GM18867 (cell line): ENCODE data around the gene GPR42.
"Not testable (repeated sequence)": the region's sequence is repeated elsewhere in the genome, so short reads cannot be mapped to it uniquely, and the experiment has no call there.

Source experiments
- ATAC-seq: cut with Tn5 transposase; IDR thresholded peaks from one replicate; pipeline ENCODE4 v1.9.1; 2021; ENCODE audit warnings: mild to moderate bottlenecking, moderate library complexity; ENCODE audit not compliant: unreplicated experiment

Gene GPR42

DNA sequence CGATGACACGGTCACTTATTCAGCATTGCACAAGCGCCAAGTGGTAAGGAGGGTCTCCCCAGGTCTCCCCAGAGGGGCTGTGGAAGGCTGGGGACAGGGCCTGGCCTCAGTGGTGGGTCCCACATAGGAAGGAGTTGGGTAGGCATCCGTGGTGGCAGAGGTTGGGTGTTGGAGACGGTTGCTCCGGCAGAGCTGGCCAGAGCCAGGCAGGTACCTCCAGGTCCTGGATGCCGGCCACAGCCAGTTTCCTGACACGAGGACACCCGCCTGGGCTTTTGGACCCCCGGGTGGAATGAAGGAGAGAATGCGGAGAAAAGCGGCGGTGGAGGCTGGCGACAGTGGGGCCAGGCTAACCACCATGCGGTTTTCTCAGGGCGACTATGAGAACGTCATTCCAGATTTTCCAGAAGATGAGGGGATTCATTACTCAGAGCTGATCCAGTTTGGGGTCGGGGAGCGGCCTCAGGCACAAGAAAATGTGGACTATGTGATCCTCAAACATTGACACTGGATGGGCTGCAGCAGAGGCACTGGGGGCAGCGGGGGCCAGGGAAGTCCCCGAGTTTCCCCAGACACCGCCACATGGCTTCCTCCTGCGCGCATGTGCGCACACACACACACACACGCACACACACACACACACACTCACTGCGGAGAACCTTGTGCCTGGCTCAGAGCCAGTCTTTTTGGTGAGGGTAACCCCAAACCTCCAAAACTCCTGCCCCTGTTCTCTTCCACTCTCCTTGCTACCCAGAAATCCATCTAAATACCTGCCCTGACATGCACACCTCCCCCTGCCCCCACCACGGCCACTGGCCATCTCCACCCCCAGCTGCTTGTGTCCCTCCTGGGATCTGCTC is 24.4 kb upstream of the GPR42 start:
- no peak for ATAC-seq

DNA sequence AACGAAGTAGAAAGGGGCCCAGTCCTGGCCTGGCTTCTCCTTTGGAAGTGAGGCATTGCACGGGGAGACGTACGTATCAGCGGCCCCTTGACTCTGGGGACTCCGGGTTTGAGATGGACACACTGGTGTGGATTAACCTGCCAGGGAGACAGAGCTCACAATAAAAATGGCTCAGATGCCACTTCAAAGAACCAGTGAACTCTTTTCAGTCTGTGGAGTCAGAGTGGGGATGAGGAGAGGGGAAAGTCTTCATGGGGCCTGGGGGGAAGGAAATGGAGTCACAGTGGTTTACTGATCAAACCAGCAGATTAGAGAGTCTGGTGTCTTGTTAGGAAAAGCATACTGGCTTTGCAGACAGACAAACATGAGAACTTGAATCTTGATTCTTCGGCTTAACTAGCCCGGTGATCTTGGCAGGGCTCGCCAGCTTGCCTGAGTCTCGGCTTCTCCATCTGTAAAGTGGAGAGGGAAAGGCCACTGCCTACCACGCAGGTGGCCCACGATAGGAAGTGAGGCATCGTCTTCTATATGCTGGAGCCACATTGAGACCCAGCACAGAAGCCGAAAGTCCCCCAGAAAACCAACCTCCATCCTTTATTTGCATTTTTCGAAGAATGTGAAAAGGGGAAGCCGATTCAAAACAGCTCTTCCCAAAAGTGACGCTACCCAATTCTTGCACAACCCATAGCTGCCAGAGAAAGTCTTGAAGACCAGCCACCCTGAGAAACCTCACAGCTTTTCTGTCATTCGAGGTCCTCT is 23.5 kb upstream of the GPR42 start, which contains the start of gene FFAR1:
Gene FFAR1, plus strand, starts transcription at position 732 of the 759 bp plus-strand sequence. CDS start 3,650 bp downstream, outside the sequence.
- peak; percentile 57 for ATAC-seq

DNA sequence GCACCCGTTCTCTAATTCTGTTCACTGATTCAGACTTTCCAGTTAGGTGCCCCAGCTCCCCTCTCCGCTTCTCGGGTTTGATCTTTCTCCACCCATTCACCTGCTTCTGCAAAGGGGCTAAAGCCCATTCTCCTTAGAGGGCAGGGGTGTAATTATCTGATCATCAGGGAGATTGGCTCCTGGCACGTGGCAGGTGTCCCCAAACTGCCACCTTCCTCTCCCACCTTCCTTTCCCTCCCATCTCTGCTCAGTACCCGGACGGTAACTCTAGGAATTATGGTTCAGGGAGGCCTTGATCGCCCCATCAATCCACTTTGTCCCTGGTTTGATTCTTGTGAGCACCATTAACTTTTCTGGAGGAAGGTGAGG is 23.0 kb upstream of the GPR42 start:
- ATAC-seq, result no peak

DNA sequence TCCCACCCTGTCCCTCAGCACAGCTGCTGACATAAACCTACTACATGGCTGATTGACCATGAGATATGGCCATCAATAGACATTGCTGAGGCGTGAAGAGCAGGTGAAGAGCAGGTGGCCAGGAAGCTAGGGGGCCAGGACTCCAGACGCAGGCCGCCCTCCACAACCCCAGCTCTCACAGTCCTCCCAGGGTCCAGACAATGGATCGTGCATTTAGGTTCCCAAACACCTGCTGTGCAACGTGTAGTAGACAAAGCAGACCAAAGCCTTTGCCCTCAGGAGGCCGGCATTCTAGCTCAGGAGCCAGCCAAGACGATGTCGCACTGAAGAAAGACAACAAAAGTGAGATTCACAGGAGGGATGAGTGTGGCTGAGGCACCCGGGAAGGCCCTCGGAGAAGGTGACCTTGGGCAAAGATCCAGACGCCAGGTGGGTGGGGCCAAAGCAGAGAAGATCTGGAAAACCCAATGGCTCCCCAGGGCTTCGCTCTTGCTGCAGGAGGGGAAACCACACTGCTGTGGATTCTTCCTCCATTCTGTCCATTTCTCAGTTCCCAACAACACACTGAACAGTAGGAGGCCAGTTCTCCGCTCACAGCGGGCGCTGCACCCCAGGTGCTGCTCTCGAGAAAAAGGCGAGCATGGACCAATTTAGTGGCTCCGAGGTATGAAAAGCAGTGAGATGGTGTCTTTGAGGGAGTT is 21.8 kb upstream of the GPR42 start:
- no peak for ATAC-seq

DNA sequence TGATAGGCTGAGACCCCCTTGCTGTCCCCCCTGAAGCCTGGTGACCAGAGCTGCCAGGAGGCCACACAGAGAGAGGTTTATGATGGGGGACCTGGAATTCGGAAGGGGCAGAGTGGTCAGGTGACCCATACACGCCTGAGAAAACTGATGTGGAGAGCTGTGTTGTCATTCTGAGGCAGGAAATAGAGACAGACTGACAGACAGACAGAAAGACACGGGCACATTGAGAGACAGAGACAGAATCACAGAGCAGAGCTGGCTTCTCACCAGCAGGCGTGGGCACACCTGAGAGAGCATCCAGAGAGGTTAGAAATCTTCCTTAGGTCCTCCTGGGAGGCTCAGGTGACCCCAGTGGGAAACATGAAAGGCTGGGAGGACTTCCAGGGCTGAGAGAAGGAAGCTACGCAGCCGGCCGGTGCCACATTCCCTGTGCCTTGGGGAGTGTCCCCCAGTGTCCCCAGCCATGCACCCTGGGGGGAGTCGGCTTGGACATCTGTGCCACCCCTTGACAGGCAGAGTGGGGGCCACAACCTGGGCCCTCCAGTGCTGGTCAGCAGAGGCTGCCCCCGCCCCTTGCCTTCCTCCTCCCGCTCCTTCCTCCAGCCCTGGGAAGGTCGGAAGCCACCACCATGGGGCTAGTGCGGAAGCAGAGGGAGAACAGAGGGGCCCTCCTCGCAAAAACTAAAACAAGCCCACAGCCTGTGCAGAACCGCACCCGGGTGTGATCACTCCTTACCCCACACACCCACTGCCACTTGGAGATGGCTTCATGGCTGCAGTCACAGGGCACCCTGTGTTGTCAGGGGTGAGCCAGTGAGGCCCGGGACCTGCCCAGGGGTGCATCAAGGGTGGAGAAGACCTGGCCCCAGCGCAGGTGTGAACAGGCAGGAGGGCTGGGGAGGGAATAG is 21.0 kb upstream of the GPR42 start:
- ATAC-seq, result no peak

DNA sequence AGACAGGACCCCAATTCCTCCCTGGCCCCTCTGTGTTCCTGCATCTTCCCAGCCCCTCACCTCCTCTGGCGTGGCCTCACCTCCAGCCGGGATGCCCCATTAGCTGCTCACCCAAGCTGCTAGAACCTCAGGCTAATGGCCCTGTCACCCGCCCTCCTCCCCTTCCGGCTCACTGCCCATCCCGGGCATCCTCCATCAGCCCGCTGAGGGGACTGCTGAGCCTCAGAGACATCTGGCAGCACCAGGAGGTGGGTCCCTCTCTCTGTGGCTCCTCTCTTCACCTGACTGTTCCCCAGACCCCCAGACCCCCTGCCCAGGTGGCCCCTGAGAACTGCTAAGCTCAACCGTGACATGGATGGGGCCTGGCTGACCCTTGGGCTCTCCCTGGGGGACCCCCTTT is 20.3 kb upstream of the GPR42 start:
- ATAC-seq, result no peak

DNA sequence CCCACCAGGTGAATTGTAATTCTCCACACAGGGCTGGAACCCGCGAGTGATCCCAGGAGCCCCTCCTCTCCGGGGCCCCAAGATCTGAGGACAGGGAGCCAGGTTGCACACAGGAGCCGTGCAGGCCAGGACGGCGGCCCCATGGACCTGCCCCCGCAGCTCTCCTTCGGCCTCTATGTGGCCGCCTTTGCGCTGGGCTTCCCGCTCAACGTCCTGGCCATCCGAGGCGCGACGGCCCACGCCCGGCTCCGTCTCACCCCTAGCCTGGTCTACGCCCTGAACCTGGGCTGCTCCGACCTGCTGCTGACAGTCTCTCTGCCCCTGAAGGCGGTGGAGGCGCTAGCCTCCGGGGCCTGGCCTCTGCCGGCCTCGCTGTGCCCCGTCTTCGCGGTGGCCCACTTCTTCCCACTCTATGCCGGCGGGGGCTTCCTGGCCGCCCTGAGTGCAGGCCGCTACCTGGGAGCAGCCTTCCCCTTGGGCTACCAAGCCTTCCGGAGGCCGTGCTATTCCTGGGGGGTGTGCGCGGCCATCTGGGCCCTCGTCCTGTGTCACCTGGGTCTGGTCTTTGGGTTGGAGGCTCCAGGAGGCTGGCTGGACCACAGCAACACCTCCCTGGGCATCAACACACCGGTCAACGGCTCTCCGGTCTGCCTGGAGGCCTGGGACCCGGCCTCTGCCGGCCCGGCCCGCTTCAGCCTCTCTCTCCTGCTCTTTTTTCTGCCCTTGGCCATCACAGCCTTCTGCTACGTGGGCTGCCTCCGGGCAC is 19.3 kb upstream of the GPR42 start:
- ATAC-seq, result no peak

DNA sequence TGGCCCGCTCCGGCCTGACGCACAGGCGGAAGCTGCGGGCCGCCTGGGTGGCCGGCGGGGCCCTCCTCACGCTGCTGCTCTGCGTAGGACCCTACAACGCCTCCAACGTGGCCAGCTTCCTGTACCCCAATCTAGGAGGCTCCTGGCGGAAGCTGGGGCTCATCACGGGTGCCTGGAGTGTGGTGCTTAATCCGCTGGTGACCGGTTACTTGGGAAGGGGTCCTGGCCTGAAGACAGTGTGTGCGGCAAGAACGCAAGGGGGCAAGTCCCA is 18.8 kb upstream of the GPR42 start:
- no peak for ATAC-seq

DNA sequence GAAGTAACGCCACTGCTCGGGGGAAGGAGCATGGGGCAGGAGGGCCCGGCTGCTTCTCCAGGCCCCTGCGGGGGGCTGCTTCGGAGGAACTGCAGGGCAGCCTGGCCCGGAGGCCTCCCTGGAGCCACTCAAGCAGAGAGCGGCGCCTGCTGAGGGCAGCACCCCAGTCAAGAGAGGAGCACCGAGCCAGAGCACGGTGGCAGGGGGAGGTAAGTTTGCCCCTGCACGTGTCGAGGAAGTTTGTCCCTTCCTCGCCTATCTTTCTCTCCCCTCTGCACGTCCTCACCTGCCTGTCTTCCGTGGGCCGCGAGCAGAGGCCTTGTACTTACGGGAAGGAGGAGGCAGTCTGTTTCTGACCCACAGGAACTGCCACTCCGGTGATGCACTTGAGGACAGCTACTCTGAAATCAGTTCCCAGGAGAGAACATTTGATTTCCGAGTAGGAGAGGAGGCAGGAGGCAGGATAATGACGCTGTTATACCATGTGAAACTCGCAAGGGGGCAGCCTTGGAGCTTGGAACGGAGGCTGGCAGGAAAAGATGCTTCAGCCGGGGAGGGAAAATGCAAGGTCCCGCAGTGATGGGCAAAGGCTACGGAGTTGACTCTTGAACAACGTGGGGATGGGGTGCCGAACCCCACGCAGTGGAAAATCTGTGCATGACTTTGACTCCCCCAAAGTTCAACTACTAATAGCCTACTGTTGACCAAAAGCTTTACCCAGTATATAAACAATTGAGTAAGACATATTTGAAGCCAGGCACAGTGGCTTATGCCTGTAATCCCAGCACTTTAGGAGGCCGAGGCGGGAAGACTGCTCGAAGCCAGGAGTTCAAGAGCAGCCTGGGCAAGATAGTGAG is 18.2 kb upstream of the GPR42 start:
- no peak for ATAC-seq

DNA sequence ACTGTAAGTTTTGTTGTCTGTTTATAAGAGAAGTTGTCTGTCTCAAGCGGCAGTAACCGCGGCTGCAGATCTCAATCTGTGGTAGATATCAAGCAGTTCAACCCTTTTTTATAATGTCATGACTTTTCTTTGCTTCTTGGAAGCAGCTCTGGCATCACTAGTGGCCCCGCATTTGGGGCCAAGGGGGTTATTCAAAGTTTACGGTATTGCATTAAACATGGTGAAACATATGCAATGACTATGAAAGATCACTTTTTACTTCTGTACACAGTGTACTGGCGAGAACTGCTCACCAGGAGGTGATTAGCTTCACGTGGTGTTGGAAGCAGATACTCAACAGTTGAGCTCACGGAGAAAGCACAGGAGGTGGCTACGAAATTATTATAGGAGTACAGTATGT is 17.2 kb upstream of the GPR42 start:
- no peak for ATAC-seq

DNA sequence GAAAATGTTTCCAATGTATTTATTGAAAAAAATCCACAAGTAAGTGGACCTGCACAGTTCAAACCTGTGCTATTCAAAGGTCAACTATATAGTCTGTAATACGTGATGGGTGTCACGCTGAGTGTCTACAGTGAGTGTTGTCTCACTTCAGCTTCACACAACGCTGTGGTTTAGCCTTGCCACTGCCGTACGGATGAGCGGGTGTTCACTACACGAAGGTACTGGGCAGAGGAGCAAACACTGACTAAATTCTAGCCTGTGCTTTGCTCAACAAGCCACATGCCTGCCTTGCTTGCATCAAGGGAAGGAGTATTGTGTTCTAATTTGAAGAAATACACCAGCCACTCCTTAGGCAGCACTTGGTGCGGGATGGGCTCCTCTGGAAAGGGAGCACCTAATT is 16.0 kb upstream of the GPR42 start:
- ATAC-seq, result no peak

DNA sequence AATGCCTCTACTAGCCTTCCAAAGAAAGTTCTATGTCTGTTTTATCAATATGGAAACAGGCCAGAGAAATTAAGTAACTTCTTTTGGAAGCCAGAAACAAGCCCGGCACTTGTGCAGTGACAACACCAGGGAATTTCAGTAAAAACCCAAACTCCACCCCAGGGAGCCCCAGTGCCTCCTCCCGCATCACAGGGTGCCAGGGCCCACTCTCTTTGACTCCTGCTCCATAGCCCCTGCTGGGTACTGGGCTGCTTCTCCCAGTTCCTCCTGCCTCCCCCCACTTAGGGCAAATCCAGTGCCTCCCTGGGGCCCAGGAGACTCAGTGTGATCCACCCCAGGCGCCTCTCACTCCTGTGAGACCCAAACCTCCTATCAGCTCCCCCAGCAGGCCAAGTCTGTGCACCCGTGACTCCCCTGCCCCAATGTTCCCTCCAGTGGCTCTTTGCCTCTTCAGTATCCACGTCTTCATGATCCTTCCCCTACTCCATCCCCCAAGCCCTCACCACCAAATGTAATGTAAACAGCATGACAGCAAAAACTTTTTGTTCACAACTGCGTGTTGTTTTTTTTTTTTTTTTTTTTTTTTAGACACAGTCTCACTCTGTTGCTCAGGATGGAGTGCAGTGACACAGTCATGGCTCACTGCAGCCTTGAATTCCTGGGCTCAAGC is 14.9 kb upstream of the GPR42 start:
- ATAC-seq, result no peak

DNA sequence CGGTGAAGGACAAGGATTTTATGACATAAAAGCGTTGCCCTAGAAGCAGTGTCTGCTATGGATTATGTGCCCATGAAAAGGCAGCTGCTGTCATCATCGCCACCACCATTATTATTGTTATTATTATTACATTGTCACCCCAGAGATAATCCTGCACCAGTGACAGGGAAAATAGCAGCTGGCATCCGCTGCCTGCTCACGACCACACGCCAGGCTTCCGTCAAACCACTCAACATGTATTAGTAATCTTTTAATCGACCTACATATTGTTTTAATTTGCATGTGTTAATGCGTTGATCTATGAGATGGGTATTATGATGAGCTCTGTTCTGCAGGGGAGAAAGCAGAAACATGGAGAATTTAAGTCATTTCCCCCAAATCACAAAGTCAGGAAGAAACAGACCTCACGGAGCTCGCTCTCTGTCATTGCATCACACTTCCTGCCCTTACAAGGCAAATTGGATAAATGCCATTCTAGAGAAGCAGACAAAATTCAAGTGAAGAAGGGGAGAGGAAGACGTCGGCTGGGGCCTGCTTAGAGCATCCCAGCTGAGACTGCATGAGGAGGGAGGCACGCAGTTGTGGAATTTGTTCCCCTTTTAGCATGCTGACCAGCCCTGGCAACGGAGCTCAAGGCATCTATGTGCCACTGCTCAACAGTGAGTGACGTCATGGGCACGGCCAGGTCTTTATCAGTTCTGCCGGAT is 12.8 kb upstream of the GPR42 start, which contains the start of gene FFAR3:
Gene FFAR3, plus strand, starts transcription at position 594 of the 707 bp plus-strand sequence. CDS start 431 bp downstream, outside the sequence.
- no peak for ATAC-seq

DNA sequence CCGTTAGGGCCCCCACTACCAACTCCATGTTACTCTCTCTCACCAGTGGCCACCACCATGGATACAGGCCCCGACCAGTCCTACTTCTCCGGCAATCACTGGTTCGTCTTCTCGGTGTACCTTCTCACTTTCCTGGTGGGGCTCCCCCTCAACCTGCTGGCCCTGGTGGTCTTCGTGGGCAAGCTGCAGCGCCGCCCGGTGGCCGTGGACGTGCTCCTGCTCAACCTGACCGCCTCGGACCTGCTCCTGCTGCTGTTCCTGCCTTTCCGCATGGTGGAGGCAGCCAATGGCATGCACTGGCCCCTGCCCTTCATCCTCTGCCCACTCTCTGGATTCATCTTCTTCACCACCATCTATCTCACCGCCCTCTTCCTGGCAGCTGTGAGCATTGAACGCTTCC is 12.0 kb upstream of the GPR42 start:
- ATAC-seq, result not testable (repeated sequence)

DNA sequence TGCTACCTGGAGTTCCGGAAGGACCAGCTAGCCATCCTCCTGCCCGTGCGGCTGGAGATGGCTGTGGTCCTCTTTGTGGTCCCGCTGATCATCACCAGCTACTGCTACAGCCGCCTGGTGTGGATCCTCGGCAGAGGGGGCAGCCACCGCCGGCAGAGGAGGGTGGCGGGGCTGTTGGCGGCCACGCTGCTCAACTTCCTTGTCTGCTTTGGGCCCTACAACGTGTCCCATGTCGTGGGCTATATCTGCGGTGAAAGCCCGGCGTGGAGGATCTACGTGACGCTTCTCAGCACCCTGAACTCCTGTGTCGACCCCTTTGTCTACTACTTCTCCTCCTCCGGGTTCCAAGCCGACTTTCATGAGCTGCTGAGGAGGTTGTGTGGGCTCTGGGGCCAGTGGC is 11.5 kb upstream of the GPR42 start:
- not testable (repeated sequence) for ATAC-seq

DNA sequence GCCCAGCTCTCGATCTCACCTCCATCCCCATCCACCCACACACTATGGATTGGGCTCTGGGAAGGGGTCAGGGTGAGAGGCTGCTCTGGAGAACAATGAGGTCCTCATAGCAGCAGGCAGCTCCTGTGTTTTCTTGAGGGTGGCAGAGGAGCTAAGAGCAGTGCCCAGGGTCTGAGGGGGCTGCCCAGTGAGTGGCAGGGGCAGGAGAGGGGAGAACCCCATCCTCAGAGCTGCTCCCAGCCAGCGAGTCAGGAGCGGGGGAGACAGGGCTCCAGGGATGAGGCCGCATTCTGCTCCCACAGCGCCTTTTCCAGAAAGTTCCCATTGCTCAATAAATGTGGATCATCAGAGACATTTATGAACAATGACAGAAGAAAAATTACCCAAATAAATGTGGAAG is 10.8 kb upstream of the GPR42 start:
- ATAC-seq, result not testable (repeated sequence)

DNA sequence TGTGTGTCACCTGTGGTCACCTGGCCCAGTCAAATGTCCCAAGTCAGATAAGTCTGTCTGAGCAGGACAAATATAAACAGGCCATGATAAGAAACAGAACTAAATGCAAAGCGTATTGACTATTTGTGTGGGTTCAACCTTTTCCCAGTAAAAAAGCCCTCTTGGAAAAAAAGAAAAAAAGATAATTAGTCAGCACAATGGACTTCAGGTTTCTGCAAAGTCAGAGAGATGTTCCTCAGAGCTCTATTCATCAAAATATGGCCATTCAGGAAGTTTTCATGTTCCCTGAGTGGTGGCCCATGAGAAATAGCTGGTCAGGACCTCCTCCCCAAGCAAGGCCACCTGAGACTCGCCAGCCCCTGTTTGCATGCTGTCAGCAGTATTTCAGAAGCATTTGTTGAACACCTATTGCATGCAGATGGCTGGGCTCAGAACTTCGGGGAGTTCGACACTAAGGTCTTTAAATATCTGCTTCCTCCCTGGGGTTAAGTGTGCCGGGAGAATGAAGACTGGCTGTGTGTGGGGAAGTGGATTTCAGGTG is 9.9 kb upstream of the GPR42 start:
- ATAC-seq, result no peak
